ENCODE measurements around the gene SRC.

GRCh38 chr20:37389844-37390275 lies 43.9 kb downstream of the SRC start:
- TF ChIP-seq CTCF (IDR thresholded peaks at IDR 0.05 in 8 of 11, conservative IDR thresholded peaks at IDR 0.05 in 3 of 11) (no peak), POLR2A (IDR thresholded peaks at IDR 0.05) (no peak), POLR2AphosphoS5 (IDR thresholded peaks at IDR 0.05) (no peak)
